Measurements from ENCODE around the gene KAZN.

DNA sequence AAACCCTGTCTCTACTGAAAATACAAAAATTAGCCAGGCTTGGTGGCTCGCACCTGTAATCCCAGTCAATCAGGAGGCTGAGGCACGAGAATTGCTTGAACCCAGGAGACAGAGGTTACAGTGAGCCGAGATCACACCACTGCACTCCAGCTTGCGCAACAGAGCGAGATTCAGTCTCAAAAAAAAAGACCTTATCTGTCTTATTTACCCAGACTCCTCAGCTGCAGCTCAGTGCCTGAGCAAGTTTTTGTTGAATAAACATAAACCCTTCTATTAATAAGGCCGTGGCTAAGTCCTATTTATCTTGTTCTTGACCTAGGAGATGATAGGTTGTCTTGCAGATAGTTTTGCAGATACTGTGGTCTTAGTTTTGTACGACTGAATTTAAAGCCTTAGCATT lies 418.6 kb downstream of the KAZN start:
- TF ChIP-seq POLR2AphosphoS5 (IDR thresholded peaks at IDR 0.05) (no peak), POLR2A (IDR thresholded peaks at IDR 0.05) (no peak)
- TF ChIP-seq, protein P1, sequence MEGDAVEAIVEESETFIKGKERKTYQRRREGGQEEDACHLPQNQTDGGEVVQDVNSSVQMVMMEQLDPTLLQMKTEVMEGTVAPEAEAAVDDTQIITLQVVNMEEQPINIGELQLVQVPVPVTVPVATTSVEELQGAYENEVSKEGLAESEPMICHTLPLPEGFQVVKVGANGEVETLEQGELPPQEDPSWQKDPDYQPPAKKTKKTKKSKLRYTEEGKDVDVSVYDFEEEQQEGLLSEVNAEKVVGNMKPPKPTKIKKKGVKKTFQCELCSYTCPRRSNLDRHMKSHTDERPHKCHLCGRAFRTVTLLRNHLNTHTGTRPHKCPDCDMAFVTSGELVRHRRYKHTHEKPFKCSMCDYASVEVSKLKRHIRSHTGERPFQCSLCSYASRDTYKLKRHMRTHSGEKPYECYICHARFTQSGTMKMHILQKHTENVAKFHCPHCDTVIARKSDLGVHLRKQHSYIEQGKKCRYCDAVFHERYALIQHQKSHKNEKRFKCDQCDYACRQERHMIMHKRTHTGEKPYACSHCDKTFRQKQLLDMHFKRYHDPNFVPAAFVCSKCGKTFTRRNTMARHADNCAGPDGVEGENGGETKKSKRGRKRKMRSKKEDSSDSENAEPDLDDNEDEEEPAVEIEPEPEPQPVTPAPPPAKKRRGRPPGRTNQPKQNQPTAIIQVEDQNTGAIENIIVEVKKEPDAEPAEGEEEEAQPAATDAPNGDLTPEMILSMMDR (IDR thresholded peaks at IDR 0.05 in 8 of 11, conservative IDR thresholded peaks at IDR 0.05 in 3 of 11) = no peak
